GM12878 (cell line): ENCODE measurements around the gene NOL4L. TPM values are rescaled to one million over a fixed set of nuclear protein-coding genes. Genes with fewer than 3 reads are reported as not detected.

Experiments
- ATAC-seq: fragments of 200-7000 bp; cut with Tn5 transposase; 3 replicates; pipeline ENCODE4 v1.9.1; 2020; ENCODE audit warnings: mild to moderate bottlenecking, moderate library complexity
- BruUV-seq: library from RNA; stranded (reverse); fragments of 400-500 nt; replicated peaks from 2 replicates; lab custom pipeline; 2021; lab: Mats Ljungman, UMichigan
- CTCF ChIA-PET: fragments of 300-600 bp; sonication (Branson Sonifier 250); formaldehyde crosslinking; extraction: SDS; loops from one replicate; lab custom pipeline; 2021; ENCODE audit warnings: inconsistent platforms; lab: Yijun Ruan, JAX
- POLR2A ChIA-PET: fragments of 350-600 bp; formaldehyde crosslinking; extraction: SDS; loops from one replicate; lab custom pipeline; 2021; ENCODE audit warnings: inconsistent platforms; lab: Charles Lee
- RAD21 ChIA-PET: fragments of 300-600 bp; sonication (Branson Sonifier 250); formaldehyde crosslinking; loops from one replicate; lab custom pipeline; 2023; ENCODE audit warnings: antibody characterized with exemption; ENCODE audit not compliant: unreplicated experiment; lab: Charles Lee
- SMC1A ChIA-PET: fragments of 300-600 bp; sonication (Branson Sonifier 250); formaldehyde crosslinking; loops from one replicate; lab custom pipeline; 2023; ENCODE audit not compliant: unreplicated experiment, uncharacterized antibody; lab: Charles Lee
- DNase-seq: peaks from one replicate; pipeline ENCODE4 v3.0.0-alpha.2; 2011; ENCODE audit warnings: low read depth, low spot score
- FAIRE-seq: peaks from 3 replicates; lab custom pipeline; 2011; peaks lifted over from hg19 to GRCh38; lab: Jason Lieb, UNC
- H2AFZ ChIP-seq: 2 replicates; pipeline ENCODE4 v1.6.0; 2011; ENCODE audit warnings: low read depth, low read length, control low read depth; ENCODE audit not compliant: control insufficient read depth
- H3K27ac ChIP-seq: 2 replicates; pipeline ENCODE4 v1.5.1; 2011; ENCODE audit warnings: control low read depth; ENCODE audit not compliant: control insufficient read depth, insufficient read depth
- H3K27me3 ChIP-seq, 2 experiments: replicated peaks in 1 of 2; 2 replicates each; pipeline versions ENCODE4 v1.6.0 to v1.6.1; 2011; ENCODE audit warnings: low read length in 1 of 2; ENCODE audit not compliant: control insufficient read depth in 2 of 2, insufficient read depth in 2 of 2
- H3K36me3 ChIP-seq, 2 experiments: 2 replicates each; pipeline ENCODE4 v1.5.1; 2011; ENCODE audit warnings: low read length in 1 of 2; ENCODE audit not compliant: control insufficient read depth in 2 of 2, insufficient read depth in 2 of 2
- H3K4me1 ChIP-seq: 2 replicates; pipeline ENCODE4 v1.6.1; 2011; ENCODE audit warnings: mild to moderate bottlenecking, low read length, moderate library complexity, mixed read lengths; ENCODE audit not compliant: control insufficient read depth, insufficient read depth
- H3K4me2 ChIP-seq: 2 replicates; pipeline ENCODE4 v1.6.0; 2011; ENCODE audit warnings: control low read depth; ENCODE audit not compliant: control insufficient read depth, insufficient read depth
- H3K4me3 ChIP-seq: fragments of 200-600 bp; sonication (generic); 2 replicates; pipeline ENCODE4 v1.5.1; 2016
- H3K79me2 ChIP-seq: 2 replicates; pipeline ENCODE4 v1.6.0; 2011; ENCODE audit warnings: low read length; ENCODE audit not compliant: control insufficient read depth, insufficient read depth
- H3K9ac ChIP-seq: 2 replicates; pipeline ENCODE4 v1.8.0; 2011; ENCODE audit warnings: low read length, control low read depth, mixed read lengths; ENCODE audit not compliant: control insufficient read depth, insufficient read depth
- H3K9me3 ChIP-seq: replicated peaks from 3 replicates; pipeline ENCODE4 v1.5.1; 2011; ENCODE audit warnings: mild to moderate bottlenecking, low read length; ENCODE audit not compliant: control insufficient read depth, insufficient read depth
- H4K20me1 ChIP-seq: 2 replicates; pipeline ENCODE4 v1.6.0; 2011; ENCODE audit not compliant: control insufficient read depth, insufficient read depth
- CHD4 ChIP-seq: fragments of 200-600 bp; sonication (generic); IDR thresholded peaks from 2 replicates; pipeline ENCODE4 v1.6.1; 2016; ENCODE audit warnings: mild to moderate bottlenecking
- FOS ChIP-seq: IDR thresholded peaks from 3 replicates; pipeline ENCODE4 v1.6.1; 2011; ENCODE audit warnings: borderline replicate concordance; ENCODE audit not compliant: insufficient read length; ENCODE audit errors: extremely low read depth
- JUND ChIP-seq: IDR thresholded peaks from 2 replicates; pipeline ENCODE4 v1.6.1; 2012; ENCODE audit warnings: low read depth, mild to moderate bottlenecking, low read length, improper control_type of control experiment, moderate library complexity
- KLF5 ChIP-seq: fragments of 450-650 bp; IDR thresholded peaks from 2 replicates; pipeline ENCODE4 v1.6.1; 2014; ENCODE audit warnings: mild to moderate bottlenecking; ENCODE audit not compliant: partially characterized antibody
- MTA2 ChIP-seq: fragments of 450-650 bp; IDR thresholded peaks from 2 replicates; pipeline ENCODE4 v1.6.1; 2016; ENCODE audit warnings: low read depth, mild to moderate bottlenecking, moderate library complexity
- NFYB ChIP-seq: IDR thresholded peaks from 2 replicates; pipeline ENCODE4 v1.6.1; 2011; ENCODE audit warnings: low read depth, mild to moderate bottlenecking, low read length, improper control_type of control experiment, moderate library complexity; ENCODE audit not compliant: insufficient read depth
- NR2F1 ChIP-seq: fragments of 450-650 bp; conservative IDR thresholded peaks from 2 replicates; pipeline ENCODE4 v1.6.1; 2017; ENCODE audit warnings: mild to moderate bottlenecking
- PBX3 ChIP-seq: IDR thresholded peaks from 2 replicates; pipeline ENCODE4 v1.6.1; 2011; ENCODE audit warnings: mild to moderate bottlenecking, low read depth, low read length, moderate library complexity; ENCODE audit not compliant: insufficient replicate concordance
- PRDM15 ChIP-seq: fragments of 450-650 bp; formaldehyde crosslinking; IDR thresholded peaks from 2 replicates; pipeline ENCODE4 v1.4.0; 2020; ENCODE audit warnings: mild to moderate bottlenecking, moderate library complexity
- RCOR1 ChIP-seq: conservative IDR thresholded peaks from 2 replicates; pipeline ENCODE4 v1.6.1; 2012; ENCODE audit warnings: low read depth, low read length, improper control_type of control experiment
- TARDBP ChIP-seq: IDR thresholded peaks from 2 replicates; pipeline ENCODE4 v1.6.1; 2016; ENCODE audit warnings: borderline replicate concordance
- TBL1XR1 ChIP-seq: IDR thresholded peaks from 2 replicates; pipeline ENCODE4 v1.6.1; 2012; ENCODE audit warnings: low read depth, low read length, improper control_type of control experiment
- USF2 ChIP-seq: IDR thresholded peaks from 2 replicates; pipeline ENCODE4 v1.6.1; 2011; ENCODE audit warnings: low read depth, low read length, improper control_type of control experiment, borderline replicate concordance
- ZBTB4 ChIP-seq: fragments of 450-650 bp; formaldehyde crosslinking; IDR thresholded peaks from 2 replicates; pipeline ENCODE4 v1.4.0; 2022; ENCODE audit warnings: mild to moderate bottlenecking, moderate library complexity
- WGBS: methylation state at CpG from one replicate; pipeline ENCODE4 v1.1.6; 2016; ENCODE audit warnings: low lambda C conversion rate; ENCODE audit not compliant: insufficient replicate concordance, insufficient coverage; ENCODE audit errors: missing lambda C conversion rate; 5-methylcytosine and 5-hydroxymethylcytosine counted together
- in situ Hi-C: fragments of 300-500 bp; cut with MboI; formaldehyde crosslinking; loops from 9 replicates; pipeline ENCODE4 v1.14.3; 2018; ENCODE audit warnings: mixed read lengths
- intact Hi-C: fragments of 100-400 bp; cut with micrococcal nuclease; formaldehyde crosslinking; loops from one replicate; pipeline ENCODE4 v1.14.2; 2022; ENCODE audit not compliant: unreplicated experiment
- polyA plus RNA-seq, 11 experiments: library from polyadenylated mRNA; depleted of rRNA in 4 of 11; unstranded in 6 of 11; stranded (reverse) in 5 of 11; fragments of >200 nt; fragmentation: Nextera tagmentation in 4 of 11; fragmentation: Illumina TruSeq in 1 of 11; extraction: Ambion mirVana in 4 of 11; extraction: Trizol in 1 of 11; gene quantifications; 1 replicate in 1 of 11; 2 replicates in 10 of 11; pipeline versions ENCODE4 v1.2.1 to v1.2.3, GENCODE V29; 2011 to 2016; ENCODE audit warnings: inconsistent platforms in 2 of 11, missing spikeins in 2 of 11, low read depth in 1 of 11
- total RNA-seq, 4 experiments: library from RNA; depleted of rRNA in 3 of 4; stranded (reverse); fragments of >200 nt in 3 of 4; fragmentation: Illumina TruSeq in 1 of 4; extraction: Trizol in 1 of 4; gene quantifications; 2 replicates each; pipeline versions ENCODE4 v1.2.1 to v1.2.3, GENCODE V29; 2013 to 2021

Gene NOL4L
- total and polyA plus RNA-seq, 10 of the 15 experiments (the other 5 are each of a cell fraction or from before 2014, with no cell fraction given) = 2.3 to 24.0 (median 8.0) TPM

DNA sequence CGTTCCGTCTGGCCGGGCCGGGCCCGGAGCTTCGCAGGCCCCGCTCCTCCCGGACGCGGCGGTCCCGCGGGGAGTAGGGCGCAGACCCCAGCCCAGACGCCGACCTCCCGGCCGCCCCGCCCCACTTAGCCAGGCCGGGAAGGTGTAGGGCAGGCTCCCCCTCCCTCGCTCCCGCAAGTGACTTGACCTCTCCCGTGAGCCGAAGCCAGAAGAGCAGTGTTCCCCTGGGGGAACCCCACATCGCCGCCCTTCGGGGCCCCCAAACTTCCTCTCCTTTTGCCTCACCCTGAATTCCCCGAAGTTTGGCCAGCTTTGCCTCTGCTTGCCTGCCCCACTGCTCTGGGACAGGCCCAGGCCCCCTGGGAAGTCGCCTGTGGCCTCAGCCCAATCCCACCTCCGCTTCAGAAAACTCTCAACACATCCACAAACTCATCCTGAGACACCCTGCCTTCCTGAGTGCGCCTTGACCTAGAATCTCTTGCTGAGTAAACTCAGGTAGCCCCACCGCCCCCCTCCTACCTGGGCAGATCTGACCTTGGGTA is 524 bp upstream of the NOL4L start:
- H3K36me3 ChIP-seq = no peaks in the 10 kb centered on the region
- H3K27ac ChIP-seq = no peak overlapping the region
- no peaks in the 10 kb centered on the region for H3K9me3 ChIP-seq
- ChIA-PET RAD21 (interaction anchor here (1.1 to 1.9 kb wide), 5 partner anchors 42 to 66 kb away, joined by 3 to 5 read pairs (median 4); no protein-coding TSS in a partner anchor), SMC1A (interaction anchor here (1.1 to 2.8 kb wide), 3 partner anchors 52 to 66 kb away, joined by 3 to 10 read pairs (median 3); no protein-coding TSS in a partner anchor), POLR2A (no interaction called here), CTCF (interaction anchor here (1.0 to 1.6 kb wide), 2 partner anchors 46 to 62 kb away, joined by 3 to 4 read pairs; no protein-coding TSS in a partner anchor)
- H4K20me1 ChIP-seq = peaks cover 3% of the 10 kb centered on the region; the same call in 1 of the 2 replicates
- peak; percentile 56 for FAIRE-seq
- peaks cover 17% of the 10 kb centered on the region for H3K4me1 ChIP-seq
- intact Hi-C loops = loop anchor here (2.0 kb wide), 1 partner anchor 49 kb away; no protein-coding TSS in a partner anchor
- no TSS peak for BruUV-seq
- under 1% methylated on average over 16 of the region's 32 CpGs for WGBS
- H2AFZ ChIP-seq = no peak overlapping the region
- H3K4me2 ChIP-seq = peak overlapping the region; percentile 21; the same call in 1 of the 2 replicates
- H3K27me3 ChIP-seq = peaks cover 0 to 2% of the 10 kb centered on the region in 2 experiments; a peak in 1 of 4 replicates
- peak; percentile 39 for ATAC-seq
- H3K4me3 ChIP-seq = peak overlapping the region; percentile 61; the same call in 1 of the 2 replicates
- in situ Hi-C loops = no loop called here
- peaks cover 4% of the 10 kb centered on the region for H3K79me2 ChIP-seq
- no peak overlapping the region for H3K9ac ChIP-seq
- peak; percentile 26 for DNase-seq
- TF ChIP-seq NFYB = no peak
- TF ChIP-seq NR2F1 = peak; percentile 84
- no peak for TF ChIP-seq FOS
- peak; percentile 48; the same call in 1 of the 2 replicates for TF ChIP-seq TBL1XR1
- no peak for TF ChIP-seq CHD4
- TF ChIP-seq USF2 = no peak
- TF ChIP-seq MTA2 = no peak; the same call in 1 of the 2 replicates
- TF ChIP-seq TARDBP = no peak
- no peak for TF ChIP-seq JUND
- no peak for TF ChIP-seq PBX3
- no peak for TF ChIP-seq KLF5
- no peak for TF ChIP-seq RCOR1
- TF ChIP-seq PRDM15 (CRISPR knock-in tag) = no peak
- TF ChIP-seq ZBTB4 (CRISPR knock-in tag) = no peak
